Activated naive CD8-positive, alpha-beta T cell treated with anti-CD3 and anti-CD28 coated beads, Interleukin-2, amount 50 U/mL, for 24 hours (primary cell): Measurements from ENCODE around the gene KIAA1549.

ENCODE experiments used
- ATAC-seq: fragments of 150-1000 bp; cut with Tn5 transposase; one replicate; pipeline ENCODE4 v1.10.0; 2021
- DNase-seq: peaks from one replicate; pipeline ENCODE4 v3.0.0; 2021
- H3K27ac Mint-ChIP-seq: one replicate; pipeline ENCODE4 v1.8.0; 2021; ENCODE audit warnings: mild to moderate bottlenecking, mixed read lengths
- H3K27me3 Mint-ChIP-seq: one replicate; pipeline ENCODE4 v1.8.0; 2021; ENCODE audit warnings: mixed read lengths
- H3K36me3 Mint-ChIP-seq: one replicate; pipeline ENCODE4 v1.8.0; 2021; ENCODE audit warnings: low read depth, mixed read lengths
- H3K4me1 Mint-ChIP-seq: one replicate; pipeline ENCODE4 v1.8.0; 2021; ENCODE audit warnings: mixed read lengths
- H3K4me3 Mint-ChIP-seq: one replicate; pipeline ENCODE4 v1.8.0; 2021; ENCODE audit warnings: mild to moderate bottlenecking, moderate library complexity, mixed read lengths
- H3K9me3 Mint-ChIP-seq: one replicate; pipeline ENCODE4 v1.8.0; 2021; ENCODE audit warnings: mixed read lengths

Gene KIAA1549

GRCh38 chr7:138962561-138963270, 18.5 kb downstream of the KIAA1549 start:
- Mint-ChIP-seq H3K4me1 (peaks cover 2% of the 10 kb centered on the region), H3K27me3 (peaks cover 3% of the 10 kb centered on the region), H3K36me3 (no peaks in the 10 kb centered on the region), H3K9me3 (no peaks in the 10 kb centered on the region), H3K4me3 (no peak overlapping the region), H3K27ac (no peak overlapping the region)
- DNase-seq (no peak), ATAC-seq (no peak)

- no peak overlapping the region for H3K27ac Mint-ChIP-seq
- no peaks in the 10 kb centered on the region for H3K36me3 Mint-ChIP-seq
- peaks cover 4% of the 10 kb centered on the region for H3K9me3 Mint-ChIP-seq
- no peak for DNase-seq
- peaks cover 2% of the 10 kb centered on the region for H3K4me1 Mint-ChIP-seq
- H3K4me3 Mint-ChIP-seq = no peak overlapping the region
- H3K27me3 Mint-ChIP-seq = peaks cover 3% of the 10 kb centered on the region
- ATAC-seq = no peak
These were observed 20.0 kb downstream of the KIAA1549 start for GRCh38 chr7:138961159-138961558.

- DNase-seq (no peak), ATAC-seq (no peak)
- peaks cover 4% of the 10 kb centered on the region for H3K9me3 Mint-ChIP-seq
- no peak overlapping the region for H3K4me3 Mint-ChIP-seq
- no peaks in the 10 kb centered on the region for H3K27me3 Mint-ChIP-seq
- H3K36me3 Mint-ChIP-seq = no peaks in the 10 kb centered on the region
- H3K4me1 Mint-ChIP-seq = no peaks in the 10 kb centered on the region
- H3K27ac Mint-ChIP-seq = no peak overlapping the region
These were observed 22.7 kb downstream of the KIAA1549 start for GRCh38 chr7:138958391-138958956.

GRCh38 chr7:138957753-138958390, 23.3 kb downstream of the KIAA1549 start:
- no peak for DNase-seq
- Mint-ChIP-seq H3K9me3 (peaks cover 4% of the 10 kb centered on the region), H3K27ac (no peak overlapping the region), H3K4me3 (no peak overlapping the region), H3K4me1 (no peaks in the 10 kb centered on the region), H3K36me3 (no peaks in the 10 kb centered on the region), H3K27me3 (no peaks in the 10 kb centered on the region)
- ATAC-seq = no peak

- H3K36me3 Mint-ChIP-seq = no peaks in the 10 kb centered on the region
- H3K27me3 Mint-ChIP-seq = no peaks in the 10 kb centered on the region
- DNase-seq (no peak), ATAC-seq (no peak)
- H3K4me3 Mint-ChIP-seq = no peak overlapping the region
- H3K4me1 Mint-ChIP-seq = no peaks in the 10 kb centered on the region
- peaks cover 4% of the 10 kb centered on the region for H3K9me3 Mint-ChIP-seq
- no peak overlapping the region for H3K27ac Mint-ChIP-seq
These were observed 24.0 kb downstream of the KIAA1549 start for GRCh38 chr7:138957217-138957616.

- H3K4me1 Mint-ChIP-seq = no peaks in the 10 kb centered on the region
- H3K27me3 Mint-ChIP-seq = no peaks in the 10 kb centered on the region
- no peak for DNase-seq
- H3K36me3 Mint-ChIP-seq = no peaks in the 10 kb centered on the region
- no peak overlapping the region for H3K27ac Mint-ChIP-seq
- ATAC-seq = no peak
- peaks cover 4% of the 10 kb centered on the region for H3K9me3 Mint-ChIP-seq
- no peak overlapping the region for H3K4me3 Mint-ChIP-seq
These were observed 26.4 kb downstream of the KIAA1549 start for GRCh38 chr7:138954545-138955475.

GRCh38 chr7:138952791-138953190, 28.4 kb downstream of the KIAA1549 start:
- Mint-ChIP-seq H3K27ac (no peak overlapping the region), H3K4me1 (no peaks in the 10 kb centered on the region), H3K4me3 (no peak overlapping the region), H3K36me3 (no peaks in the 10 kb centered on the region), H3K27me3 (no peaks in the 10 kb centered on the region), H3K9me3 (peaks cover 4% of the 10 kb centered on the region)
- ATAC-seq (no peak), DNase-seq (no peak)

GRCh38 chr7:138951953-138952352, 29.2 kb downstream of the KIAA1549 start:
- no peaks in the 10 kb centered on the region for H3K36me3 Mint-ChIP-seq
- DNase-seq (no peak), ATAC-seq (no peak)
- H3K4me1 Mint-ChIP-seq = no peaks in the 10 kb centered on the region
- H3K27ac Mint-ChIP-seq = no peak overlapping the region
- no peak overlapping the region for H3K4me3 Mint-ChIP-seq
- H3K27me3 Mint-ChIP-seq = no peaks in the 10 kb centered on the region
- peaks cover 4% of the 10 kb centered on the region for H3K9me3 Mint-ChIP-seq

GRCh38 chr7:138949421-138950088, 31.6 kb downstream of the KIAA1549 start:
- Mint-ChIP-seq H3K4me3 (no peak overlapping the region), H3K36me3 (no peaks in the 10 kb centered on the region), H3K4me1 (no peaks in the 10 kb centered on the region), H3K27ac (no peak overlapping the region), H3K27me3 (no peaks in the 10 kb centered on the region), H3K9me3 (no peaks in the 10 kb centered on the region)
- DNase-seq = no peak
- no peak for ATAC-seq

GRCh38 chr7:138948403-138948802, 32.8 kb downstream of the KIAA1549 start:
- DNase-seq (no peak), ATAC-seq (peak; percentile 69)
- no peaks in the 10 kb centered on the region for H3K27me3 Mint-ChIP-seq
- no peaks in the 10 kb centered on the region for H3K9me3 Mint-ChIP-seq
- no peaks in the 10 kb centered on the region for H3K4me1 Mint-ChIP-seq
- H3K36me3 Mint-ChIP-seq = no peaks in the 10 kb centered on the region
- H3K4me3 Mint-ChIP-seq = no peak overlapping the region
- no peak overlapping the region for H3K27ac Mint-ChIP-seq

GRCh38 chr7:138945821-138946220, 35.4 kb downstream of the KIAA1549 start:
- H3K4me1 Mint-ChIP-seq = no peaks in the 10 kb centered on the region
- DNase-seq (no peak), ATAC-seq (no peak)
- H3K27me3 Mint-ChIP-seq = no peaks in the 10 kb centered on the region
- H3K4me3 Mint-ChIP-seq = no peak overlapping the region
- H3K9me3 Mint-ChIP-seq = no peaks in the 10 kb centered on the region
- no peak overlapping the region for H3K27ac Mint-ChIP-seq
- H3K36me3 Mint-ChIP-seq = no peaks in the 10 kb centered on the region

GRCh38 chr7:138945154-138945553, 36.0 kb downstream of the KIAA1549 start:
- H3K9me3 Mint-ChIP-seq = no peaks in the 10 kb centered on the region
- ATAC-seq = no peak
- H3K27me3 Mint-ChIP-seq = no peaks in the 10 kb centered on the region

GRCh38 chr7:138944592-138944991, 36.6 kb downstream of the KIAA1549 start:
- Mint-ChIP-seq H3K27ac (no peak overlapping the region), H3K4me1 (no peaks in the 10 kb centered on the region), H3K9me3 (no peaks in the 10 kb centered on the region), H3K4me3 (no peak overlapping the region), H3K27me3 (no peaks in the 10 kb centered on the region), H3K36me3 (no peaks in the 10 kb centered on the region)
- no peak for ATAC-seq
- DNase-seq = no peak

More at GRCh38 chr7:138945154-138945553, 36.0 kb downstream of the KIAA1549 start:
- no peaks in the 10 kb centered on the region for H3K4me1 Mint-ChIP-seq
- H3K4me3 Mint-ChIP-seq = no peak overlapping the region
- no peak for DNase-seq
- no peak overlapping the region for H3K27ac Mint-ChIP-seq
- H3K36me3 Mint-ChIP-seq = no peaks in the 10 kb centered on the region

- H3K27ac Mint-ChIP-seq = no peak overlapping the region
These were observed 38.1 kb downstream of the KIAA1549 start for GRCh38 chr7:138943061-138943460.

More at GRCh38 chr7:138943061-138943460, 38.1 kb downstream of the KIAA1549 start:
- Mint-ChIP-seq H3K9me3 (no peaks in the 10 kb centered on the region), H3K4me1 (no peaks in the 10 kb centered on the region), H3K4me3 (no peak overlapping the region), H3K36me3 (no peaks in the 10 kb centered on the region), H3K27me3 (no peaks in the 10 kb centered on the region)
- ATAC-seq (no peak), DNase-seq (no peak)
